Keratinocyte (primary cell): ENCODE data around the gene SARNP.

Experiments used
- EZH2 ChIP-seq: IDR thresholded peaks from one replicate; pipeline ENCODE4 v1.6.1; 2012; ENCODE audit warnings: inconsistent platforms, mild to moderate bottlenecking, low read length, moderate library complexity
- TF ChIP-seq, protein P1 (sequence below), 3 experiments: IDR thresholded peaks in 1 of 3; conservative IDR thresholded peaks in 1 of 3; optimal IDR thresholded peaks in 1 of 3; 2 replicates in 2 of 3; 3 replicates in 1 of 3; pipeline versions ENCODE3 to v1.5.1; 2011; ENCODE audit warnings: low read length in 3 of 3, mild to moderate bottlenecking in 3 of 3, moderate library complexity in 2 of 3, control low read depth in 1 of 3, inconsistent platforms in 1 of 3; ENCODE audit not compliant: insufficient read depth in 2 of 3; ENCODE audit errors: extremely low read depth in 1 of 3

DNA sequence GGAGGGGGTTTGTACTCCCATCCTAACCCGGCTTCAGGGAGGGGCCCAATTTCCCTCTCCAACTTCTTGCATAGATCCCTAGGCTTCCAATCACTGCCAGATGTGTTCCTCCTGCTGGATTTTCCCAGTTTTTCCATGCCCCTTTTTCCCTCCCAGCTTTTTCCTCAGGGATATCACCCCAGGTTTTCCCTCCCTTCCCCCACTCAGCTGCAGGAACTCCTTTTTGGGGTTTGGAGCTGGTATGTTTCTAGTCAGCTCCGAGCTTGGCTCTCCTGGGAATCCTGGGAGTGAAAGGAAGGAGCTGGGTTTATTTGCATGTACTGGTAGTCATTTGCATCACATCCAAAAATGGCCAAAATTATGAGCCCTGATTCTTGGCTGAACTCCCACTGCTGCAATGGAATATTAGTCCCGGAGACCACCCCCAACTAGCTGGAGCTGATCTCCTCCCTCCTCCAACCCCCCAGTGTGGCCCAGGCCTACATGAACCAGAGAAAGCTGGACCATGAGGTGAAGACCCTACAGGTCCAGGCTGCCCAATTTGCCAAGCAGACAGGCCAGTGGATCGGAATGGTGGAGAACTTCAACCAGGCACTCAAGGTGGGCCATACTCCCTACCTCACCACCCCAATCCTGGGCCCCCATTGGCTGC, 98.8 kb downstream of the SARNP start:
- TF ChIP-seq, protein P1, sequence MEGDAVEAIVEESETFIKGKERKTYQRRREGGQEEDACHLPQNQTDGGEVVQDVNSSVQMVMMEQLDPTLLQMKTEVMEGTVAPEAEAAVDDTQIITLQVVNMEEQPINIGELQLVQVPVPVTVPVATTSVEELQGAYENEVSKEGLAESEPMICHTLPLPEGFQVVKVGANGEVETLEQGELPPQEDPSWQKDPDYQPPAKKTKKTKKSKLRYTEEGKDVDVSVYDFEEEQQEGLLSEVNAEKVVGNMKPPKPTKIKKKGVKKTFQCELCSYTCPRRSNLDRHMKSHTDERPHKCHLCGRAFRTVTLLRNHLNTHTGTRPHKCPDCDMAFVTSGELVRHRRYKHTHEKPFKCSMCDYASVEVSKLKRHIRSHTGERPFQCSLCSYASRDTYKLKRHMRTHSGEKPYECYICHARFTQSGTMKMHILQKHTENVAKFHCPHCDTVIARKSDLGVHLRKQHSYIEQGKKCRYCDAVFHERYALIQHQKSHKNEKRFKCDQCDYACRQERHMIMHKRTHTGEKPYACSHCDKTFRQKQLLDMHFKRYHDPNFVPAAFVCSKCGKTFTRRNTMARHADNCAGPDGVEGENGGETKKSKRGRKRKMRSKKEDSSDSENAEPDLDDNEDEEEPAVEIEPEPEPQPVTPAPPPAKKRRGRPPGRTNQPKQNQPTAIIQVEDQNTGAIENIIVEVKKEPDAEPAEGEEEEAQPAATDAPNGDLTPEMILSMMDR (optimal IDR thresholded peaks at IDR 0.05 in 1 of 3, IDR thresholded peaks at IDR 0.05 in 1 of 3, conservative IDR thresholded peaks at IDR 0.05 in 1 of 3; ENCODE audit: extremely low read depth in 1 of 3, insufficient read depth in 2 of 3, low read length in 3 of 3) = no peak
- no peak for TF ChIP-seq EZH2
